HepG2 (cell line): ENCODE data around the gene CDK6. TPM values are rescaled to one million over a fixed set of nuclear protein-coding genes. Genes with fewer than 3 reads are reported as not detected.
A peak's percentile ranks its signal among the peaks of the same experiment; 100 is the strongest.

Experiments
- ARID5B ChIP-seq: IDR thresholded peaks from 2 replicates; pipeline ENCODE4 v1.4.0; 2020; ENCODE audit warnings: mild to moderate bottlenecking, missing genetic modification reagents
- ATF1 ChIP-seq: IDR thresholded peaks from 2 replicates; pipeline ENCODE4 v1.6.1; 2016; ENCODE audit warnings: mild to moderate bottlenecking, control low read depth
- BCL3 ChIP-seq: sonication (generic); formaldehyde crosslinking; IDR thresholded peaks from 2 replicates; pipeline ENCODE4 v1.5.1; 2020; ENCODE audit warnings: mild to moderate bottlenecking, missing genetic modification reagents, moderate library complexity
- BRCA1 ChIP-seq: sonication (generic); formaldehyde crosslinking; IDR thresholded peaks from 2 replicates; pipeline ENCODE4 v1.4.0; 2020; ENCODE audit warnings: missing genetic modification reagents
- GABPA ChIP-seq, 2 experiments: IDR thresholded peaks; 2 replicates each; pipeline ENCODE4 v1.6.1; 2011 to 2016; ENCODE audit warnings: low read depth in 2 of 2, low read length in 1 of 2, missing biosample characterization in 1 of 2, missing genetic modification characterization in 1 of 2
- GLMP ChIP-seq: sonication (generic); formaldehyde crosslinking; IDR thresholded peaks from 2 replicates; pipeline ENCODE4 v1.9.0; 2021; ENCODE audit warnings: missing genetic modification reagents, mild to moderate bottlenecking, borderline replicate concordance
- HMGXB4 ChIP-seq, 2 experiments: sonication (generic) in 1 of 2; formaldehyde crosslinking in 1 of 2; IDR thresholded peaks; 2 replicates each; pipeline versions ENCODE4 v1.4.0 to v1.6.1; 2018 to 2020; ENCODE audit warnings: missing genetic modification reagents in 2 of 2, borderline replicate concordance in 1 of 2, low read depth in 1 of 2, mild to moderate bottlenecking in 1 of 2, missing biosample characterization in 1 of 2
- KDM6A ChIP-seq: IDR thresholded peaks from 2 replicates; pipeline ENCODE4 v1.6.1; 2016; ENCODE audit warnings: low read depth
- KMT2A ChIP-seq: sonication (generic); formaldehyde crosslinking; IDR thresholded peaks from 2 replicates; pipeline ENCODE4 v1.4.0; 2020; ENCODE audit warnings: missing genetic modification reagents
- NCOR1 ChIP-seq: fragments of 200-600 bp; sonication (generic); IDR thresholded peaks from 2 replicates; pipeline ENCODE4 v1.7.0; 2017; ENCODE audit warnings: antibody characterized with exemption, low read length, borderline replicate concordance
- SALL2 ChIP-seq: sonication (generic); formaldehyde crosslinking; IDR thresholded peaks from 2 replicates; pipeline ENCODE4 v1.8.1; 2023; ENCODE audit warnings: mild to moderate bottlenecking, missing genetic modification reagents, inconsistent platforms
- XBP1 ChIP-seq: sonication (generic); formaldehyde crosslinking; IDR thresholded peaks from 2 replicates; pipeline ENCODE4 v1.5.0; 2020; ENCODE audit warnings: missing genetic modification reagents
- YEATS4 ChIP-seq: sonication (generic); formaldehyde crosslinking; IDR thresholded peaks from 2 replicates; pipeline ENCODE4 v1.4.0; 2020; ENCODE audit warnings: missing genetic modification reagents, borderline replicate concordance
- ZMYM2 ChIP-seq: sonication (generic); formaldehyde crosslinking; IDR thresholded peaks from 2 replicates; pipeline ENCODE4 v1.8.0; 2022; ENCODE audit warnings: mild to moderate bottlenecking, missing genetic modification reagents
- ZNF24 ChIP-seq: fragments of 450-650 bp; IDR thresholded peaks from 2 replicates; pipeline ENCODE4 v1.6.1; 2017; ENCODE audit warnings: antibody characterized with exemption, mild to moderate bottlenecking
- ZNF256 ChIP-seq: sonication (generic); formaldehyde crosslinking; conservative IDR thresholded peaks from 2 replicates; pipeline ENCODE4 v1.4.0; 2020; ENCODE audit warnings: missing genetic modification reagents
- ZNF326 ChIP-seq: sonication (generic); formaldehyde crosslinking; IDR thresholded peaks from 2 replicates; pipeline ENCODE4 v1.4.0; 2020; ENCODE audit warnings: missing genetic modification reagents, borderline replicate concordance
- ZNF547 ChIP-seq: sonication (generic); formaldehyde crosslinking; IDR thresholded peaks from 2 replicates; pipeline ENCODE4 v1.5.1; 2020; ENCODE audit warnings: mild to moderate bottlenecking, missing genetic modification reagents
- ZNF572 ChIP-seq: sonication (generic); formaldehyde crosslinking; IDR thresholded peaks from 2 replicates; pipeline ENCODE4 v1.5.1; 2020; ENCODE audit warnings: mild to moderate bottlenecking, missing genetic modification reagents
- ZNF629 ChIP-seq: sonication (generic); formaldehyde crosslinking; conservative IDR thresholded peaks from 2 replicates; pipeline ENCODE4 v1.5.0; 2020; ENCODE audit warnings: missing genetic modification reagents
- ZNF644 ChIP-seq: IDR thresholded peaks from 2 replicates; pipeline ENCODE4 v1.6.1; 2016; ENCODE audit warnings: low read depth
- ZNF792 ChIP-seq: IDR thresholded peaks from 2 replicates; pipeline ENCODE4 v1.6.1; 2016
- ZNF850 ChIP-seq: sonication (generic); formaldehyde crosslinking; conservative IDR thresholded peaks from 2 replicates; pipeline ENCODE4 v1.9.0; 2021; ENCODE audit warnings: mild to moderate bottlenecking, missing genetic modification reagents
- polyA plus RNA-seq, 8 experiments: library from polyadenylated mRNA; depleted of rRNA in 3 of 8; stranded (reverse) in 7 of 8; unstranded in 1 of 8; fragments of >200 nt; fragmentation: Illumina TruSeq in 4 of 8; extraction: Trizol in 4 of 8; gene quantifications; 2 replicates each; pipeline versions ENCODE4 v1.2.1 to v1.2.3, GENCODE V29; 2011 to 2016; ENCODE audit warnings: low read depth in 4 of 8, missing spikeins in 1 of 8, mixed read lengths in 1 of 8; ENCODE audit not compliant: insufficient read depth in 1 of 8
- total RNA-seq, 5 experiments: library from RNA; depleted of rRNA; stranded (reverse); fragments of >200 nt; fragmentation: Illumina TruSeq; extraction: Trizol; gene quantifications; 2 replicates each; pipeline ENCODE4 v1.2.3, GENCODE V29; 2016; ENCODE audit warnings: low read depth in 1 of 5

CDK6 gene
- total and polyA plus RNA-seq, 2 of the 13 experiments (the other 11 are each of a cell fraction or from before 2014, with no cell fraction given), result 34.6 to 90.8 TPM

- TF ChIP-seq BCL3 (CRISPR knock-in tag), result no peak
- no peak for TF ChIP-seq GABPA (IDR thresholded peaks at IDR 0.05; ENCODE audit: low read depth, low read length)
- peak; percentile 60 for TF ChIP-seq GABPA (CRISPR knock-in tag; IDR thresholded peaks at IDR 0.05; ENCODE audit: low read depth)
- TF ChIP-seq ZNF644 (CRISPR knock-in tag), result peak; percentile 89
- 0 out of 2 replicates have a peak, but pooled peaks have one; percentile 15 for TF ChIP-seq ZNF547 (CRISPR knock-in tag)
- peak in 1 of 2 experiments; percentile 51; a peak in 1 of 4 replicates for TF ChIP-seq HMGXB4 (CRISPR knock-in tag; IDR thresholded peaks at IDR 0.05; ENCODE audit: borderline replicate concordance in 1 of 2, low read depth in 1 of 2)
- 0 out of 2 replicates have a peak, but pooled peaks have one; percentile 34 for TF ChIP-seq ZNF256 (CRISPR knock-in tag)
- TF ChIP-seq SALL2, result 0 out of 2 replicates have a peak, but pooled peaks have one; percentile 50
- peak; percentile 81 for TF ChIP-seq ATF1 (CRISPR knock-in tag)
- peak; percentile 80; the same call in 1 of the 2 replicates for TF ChIP-seq NCOR1
- TF ChIP-seq KMT2A, result peak; percentile 50; the same call in 1 of the 2 replicates
- TF ChIP-seq YEATS4, result peak; percentile 40; the same call in 1 of the 2 replicates
- no peak for TF ChIP-seq ZNF326 (CRISPR knock-in tag)
- no peak for TF ChIP-seq GLMP (CRISPR knock-in tag)
- peak; percentile 76 for TF ChIP-seq ZNF792 (CRISPR knock-in tag)
- TF ChIP-seq ZNF850, result no peak
- 0 out of 2 replicates have a peak, but pooled peaks have one; percentile 58 for TF ChIP-seq ZMYM2 (CRISPR knock-in tag)
- peak; percentile 99 for TF ChIP-seq ARID5B (CRISPR knock-in tag)
- TF ChIP-seq ZNF629 (CRISPR knock-in tag), result peak; percentile 34; the same call in 1 of the 2 replicates
- TF ChIP-seq XBP1 (CRISPR knock-in tag), result no peak
- TF ChIP-seq ZNF24, result peak; percentile 71; the same call in 1 of the 2 replicates
- no peak for TF ChIP-seq ZNF572
- 0 out of 2 replicates have a peak, but pooled peaks have one; percentile 63 for TF ChIP-seq KDM6A
- 0 out of 2 replicates have a peak, but pooled peaks have one; percentile 54 for TF ChIP-seq BRCA1 (CRISPR knock-in tag)
These were observed 158.0 kb downstream of the CDK6 start (continued) for GRCh38 chr7:92678291-92678920.
